ENCODE data around the gene MEST. TPM values are rescaled to one million over a fixed set of nuclear protein-coding genes. Genes with fewer than 3 reads are reported as not detected.
A peak's percentile ranks its signal among the peaks of the same experiment; 100 is the strongest.

Gene MEST
- total RNA-seq, 1 experiment from 2014 or later: 112 TPM

DNA sequence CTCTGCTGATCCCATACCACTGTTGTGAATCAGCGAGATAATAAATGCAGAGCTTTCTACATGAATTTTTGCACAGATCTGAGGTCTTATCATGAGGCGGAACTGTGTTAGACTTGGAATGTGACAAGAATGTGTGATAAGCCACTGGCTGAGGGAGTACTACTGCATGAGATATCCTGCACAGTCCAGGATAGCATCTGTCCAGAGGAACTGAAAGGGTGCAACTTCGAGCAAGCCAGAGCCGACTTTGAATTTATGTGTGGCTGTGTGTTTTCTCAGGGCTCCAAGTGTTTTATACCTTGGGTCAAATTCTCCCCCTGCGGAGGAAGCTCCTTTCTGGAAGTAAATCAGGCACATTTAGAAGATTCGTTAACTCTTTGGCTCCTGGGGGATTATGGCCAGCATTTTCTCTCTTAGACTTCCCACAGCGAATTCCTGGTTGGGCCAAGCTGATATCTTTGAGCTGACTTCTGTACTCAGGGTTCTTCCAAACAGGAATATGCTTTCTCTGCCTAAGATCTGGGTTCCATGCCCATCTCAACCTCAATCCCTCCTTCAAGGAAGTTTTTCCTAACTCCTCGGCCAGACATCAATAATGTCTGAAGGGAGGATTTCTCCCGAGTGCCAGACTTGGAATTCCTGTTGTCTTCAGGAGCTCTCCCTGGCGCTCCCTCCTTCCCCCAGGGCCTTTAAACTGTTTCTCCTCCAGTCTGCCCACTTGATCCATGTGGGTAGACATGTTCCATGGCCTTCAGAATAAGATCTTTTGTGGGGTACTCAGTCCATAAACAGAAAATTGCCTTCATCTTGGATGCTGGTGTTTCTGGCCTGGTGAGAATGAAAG, 2.5 kb upstream of the MEST start:
- no peak overlapping the region for H2BK120ac ChIP-seq (ENCODE audit: low read depth, low read length, poor library complexity, severe bottlenecking)
- no CpG with 5 or more reads among the region's 10 CpGs for WGBS (ENCODE audit: extremely low coverage, insufficient read length, low lambda C conversion rate)
- no peak overlapping the region for H3K9ac ChIP-seq (ENCODE audit: extremely low read depth, insufficient read length, low read length)

More for the DNA sequence above, 2.5 kb upstream of the MEST start:
- Histone ChIP-seq H2BK20ac (ENCODE audit: low read depth, low read length, poor library complexity, severe bottlenecking) (no peak overlapping the region), H3K56ac (ENCODE audit: insufficient read length, low read depth, low read length) (no peak overlapping the region), H2BK15ac (ENCODE audit: low read depth, low read length) (no peak overlapping the region), H4K8ac (replicated peaks; ENCODE audit: insufficient read length, low read depth, low read length) (no peak overlapping the region), H3K23ac (ENCODE audit: insufficient read length, low read depth, low read length) (no peak overlapping the region), H3K18ac (ENCODE audit: insufficient read length, low read depth, low read length) (no peak overlapping the region), H2AK5ac (ENCODE audit: insufficient read length, low read length) (no peak overlapping the region), H3T11ph (ENCODE audit: low read length) (no peak overlapping the region), H2BK5ac (ENCODE audit: insufficient read length, low read length) (no peak overlapping the region), H3K79me2 (ENCODE audit: insufficient read depth, low read length) (peaks cover 3% of the 10 kb centered on the region; the same call in 1 of the 2 replicates), H3K27ac (ENCODE audit: insufficient read length, low read depth, low read length) (no peak overlapping the region), H3K79me1 (ENCODE audit: insufficient read depth, low read depth, low read length, poor library complexity, severe bottlenecking) (peaks cover 6% of the 10 kb centered on the region), H2BK12ac (ENCODE audit: insufficient read length, low read depth, low read length) (no peak overlapping the region), H3K4me1 (ENCODE audit: insufficient read depth, low read length) (peaks cover 6% of the 10 kb centered on the region; the same call in 1 of the 2 replicates), H4K20me1 (ENCODE audit: control insufficient read depth, insufficient read depth, insufficient read length) (no peaks in the 10 kb centered on the region), H3K4me2 (ENCODE audit: insufficient read depth, insufficient read length, low read length) (no peak overlapping the region), H4K5ac (ENCODE audit: insufficient read length, low read depth, low read length) (no peak overlapping the region), H2AFZ (ENCODE audit: low read length) (no peak overlapping the region), H3K23me2 (ENCODE audit: insufficient read length, low read depth, low read length, poor library complexity, severe bottlenecking) (peaks cover 35% of the 10 kb centered on the region), H3K9me3 (ENCODE audit: control insufficient read depth, low read depth, low read length) (no peaks in the 10 kb centered on the region), H3K4ac (ENCODE audit: low read depth, low read length) (no peak overlapping the region), H3K27me3 (ENCODE audit: insufficient read depth, low read length) (no peaks in the 10 kb centered on the region; the same call in 1 of the 2 replicates), H4K91ac (ENCODE audit: insufficient read length, low read depth, low read length) (no peak overlapping the region), H3K14ac (ENCODE audit: insufficient read depth, low read length) (no peak overlapping the region)
- Mint-ChIP-seq H3K27ac (no peak overlapping the region), H3K9me3 (peaks cover 12 to 14% of the 10 kb centered on the region in 2 experiments), H3K4me1 (peaks cover 40 to 60% of the 10 kb centered on the region in 2 experiments), H3K36me3 (ENCODE audit: insufficient read depth in 1 of 3, low read depth in 3 of 3) (peaks cover 21 to 41% (median 33%) of the 10 kb centered on the region in 3 experiments), H3K27me3 (ENCODE audit: low read depth) (peaks cover 71% of the 10 kb centered on the region), H3K4me3 (peak overlapping the region in 1 of 2 experiments; percentile 39; a peak in 2 of 5 replicates)
- TF ChIP-seq, protein P1, sequence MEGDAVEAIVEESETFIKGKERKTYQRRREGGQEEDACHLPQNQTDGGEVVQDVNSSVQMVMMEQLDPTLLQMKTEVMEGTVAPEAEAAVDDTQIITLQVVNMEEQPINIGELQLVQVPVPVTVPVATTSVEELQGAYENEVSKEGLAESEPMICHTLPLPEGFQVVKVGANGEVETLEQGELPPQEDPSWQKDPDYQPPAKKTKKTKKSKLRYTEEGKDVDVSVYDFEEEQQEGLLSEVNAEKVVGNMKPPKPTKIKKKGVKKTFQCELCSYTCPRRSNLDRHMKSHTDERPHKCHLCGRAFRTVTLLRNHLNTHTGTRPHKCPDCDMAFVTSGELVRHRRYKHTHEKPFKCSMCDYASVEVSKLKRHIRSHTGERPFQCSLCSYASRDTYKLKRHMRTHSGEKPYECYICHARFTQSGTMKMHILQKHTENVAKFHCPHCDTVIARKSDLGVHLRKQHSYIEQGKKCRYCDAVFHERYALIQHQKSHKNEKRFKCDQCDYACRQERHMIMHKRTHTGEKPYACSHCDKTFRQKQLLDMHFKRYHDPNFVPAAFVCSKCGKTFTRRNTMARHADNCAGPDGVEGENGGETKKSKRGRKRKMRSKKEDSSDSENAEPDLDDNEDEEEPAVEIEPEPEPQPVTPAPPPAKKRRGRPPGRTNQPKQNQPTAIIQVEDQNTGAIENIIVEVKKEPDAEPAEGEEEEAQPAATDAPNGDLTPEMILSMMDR (conservative IDR thresholded peaks at IDR 0.05): no peak
- DNase-seq: no peak
